Measurements from ENCODE around the gene ST3GAL5.

The ST3GAL5 gene

GRCh38 chr2:85787981-85788340, 100.8 kb downstream of the ST3GAL5 start:
- TF ChIP-seq Cebpa-rat (IDR thresholded peaks at IDR 0.05), result no peak
- Histone ChIP-seq H3K27me3 (no peaks in the 10 kb centered on the region), H3K4me3 (no peak overlapping the region), H3K4me1 (peaks cover 44% of the 10 kb centered on the region), H3K36me3 (no peaks in the 10 kb centered on the region), H3K4me2 (no peak overlapping the region), H3K9me3 (no peaks in the 10 kb centered on the region), H3K27ac (no peak overlapping the region), H4K20me1 (no peaks in the 10 kb centered on the region), H3K9ac (no peak overlapping the region)

GRCh38 chr2:85787282-85787980, 101.4 kb downstream of the ST3GAL5 start:
- H3K36me3 ChIP-seq, result no peaks in the 10 kb centered on the region

More at GRCh38 chr2:85787282-85787980, 101.4 kb downstream of the ST3GAL5 start:
- Histone ChIP-seq H3K27ac (no peak overlapping the region), H3K4me3 (no peak overlapping the region), H3K9me3 (no peaks in the 10 kb centered on the region), H4K20me1 (no peaks in the 10 kb centered on the region), H3K9ac (no peak overlapping the region), H3K4me1 (peaks cover 42% of the 10 kb centered on the region), H3K4me2 (no peak overlapping the region), H3K27me3 (no peaks in the 10 kb centered on the region)
- no peak for TF ChIP-seq Cebpa-rat (IDR thresholded peaks at IDR 0.05)

Data from BLaER1 (cell line).